GM21576 (cell line): Measurements from ENCODE around the gene PARN.
"Not testable (repeated sequence)": the region's sequence is repeated elsewhere in the genome, so short reads cannot be mapped to it uniquely, and the experiment has no call there.

Experiments
- ATAC-seq: cut with Tn5 transposase; IDR thresholded peaks from one replicate; pipeline ENCODE4 v1.9.1; 2021; ENCODE audit warnings: mild to moderate bottlenecking, moderate library complexity; ENCODE audit not compliant: unreplicated experiment

The PARN gene

GRCh38 chr16:14405611-14406537 is 224.2 kb downstream of the PARN start:
- peak; percentile 86 for ATAC-seq

- ATAC-seq = not testable (repeated sequence)
Observed at GRCh38 chr16:14403001-14403389, 227.1 kb downstream of the PARN start.

DNA sequence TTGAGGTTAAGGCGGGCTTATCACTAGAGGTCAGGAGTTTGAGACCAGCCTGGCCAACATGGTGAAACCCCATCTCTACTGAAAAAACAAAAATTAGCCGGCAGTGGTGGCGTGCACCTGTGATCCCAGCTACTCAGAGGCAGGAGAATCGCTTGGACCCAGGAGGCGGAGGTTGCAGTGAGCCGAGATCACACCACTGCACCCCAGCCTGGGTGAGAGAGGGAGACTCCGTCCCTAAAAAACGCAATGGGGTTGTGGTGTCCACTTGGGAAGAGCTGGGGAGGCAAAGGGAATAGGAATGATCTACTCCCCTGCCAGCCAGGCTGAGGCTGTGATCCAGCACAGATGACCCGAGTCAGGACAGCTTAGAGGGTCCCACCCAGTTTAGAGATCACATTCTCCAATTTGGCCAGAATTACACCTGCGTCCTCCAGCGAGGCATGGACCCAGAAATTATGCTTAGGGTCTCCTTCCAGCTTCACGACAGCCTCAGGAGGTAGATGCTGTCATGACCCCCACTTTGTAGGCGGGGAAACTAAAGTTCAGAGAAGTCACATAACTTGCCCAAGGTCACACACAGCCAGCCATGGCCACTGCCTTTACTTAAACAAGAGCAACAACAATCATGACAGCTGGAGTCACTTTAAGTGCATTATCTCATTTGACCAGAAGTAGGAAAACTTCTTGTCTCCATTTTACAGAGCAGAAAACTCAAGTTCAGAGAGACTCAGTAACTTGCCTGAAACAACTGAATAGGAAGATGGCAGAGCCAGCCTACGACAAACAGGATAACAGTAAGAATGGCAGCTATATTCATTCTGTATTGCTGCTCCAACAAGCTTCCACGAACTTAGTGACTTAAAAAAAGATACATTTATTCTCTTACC is 227.7 kb downstream of the PARN start:
- ATAC-seq = not testable (repeated sequence)

- ATAC-seq = not testable (repeated sequence)
Observed at GRCh38 chr16:14401711-14402061, 228.4 kb downstream of the PARN start.

DNA sequence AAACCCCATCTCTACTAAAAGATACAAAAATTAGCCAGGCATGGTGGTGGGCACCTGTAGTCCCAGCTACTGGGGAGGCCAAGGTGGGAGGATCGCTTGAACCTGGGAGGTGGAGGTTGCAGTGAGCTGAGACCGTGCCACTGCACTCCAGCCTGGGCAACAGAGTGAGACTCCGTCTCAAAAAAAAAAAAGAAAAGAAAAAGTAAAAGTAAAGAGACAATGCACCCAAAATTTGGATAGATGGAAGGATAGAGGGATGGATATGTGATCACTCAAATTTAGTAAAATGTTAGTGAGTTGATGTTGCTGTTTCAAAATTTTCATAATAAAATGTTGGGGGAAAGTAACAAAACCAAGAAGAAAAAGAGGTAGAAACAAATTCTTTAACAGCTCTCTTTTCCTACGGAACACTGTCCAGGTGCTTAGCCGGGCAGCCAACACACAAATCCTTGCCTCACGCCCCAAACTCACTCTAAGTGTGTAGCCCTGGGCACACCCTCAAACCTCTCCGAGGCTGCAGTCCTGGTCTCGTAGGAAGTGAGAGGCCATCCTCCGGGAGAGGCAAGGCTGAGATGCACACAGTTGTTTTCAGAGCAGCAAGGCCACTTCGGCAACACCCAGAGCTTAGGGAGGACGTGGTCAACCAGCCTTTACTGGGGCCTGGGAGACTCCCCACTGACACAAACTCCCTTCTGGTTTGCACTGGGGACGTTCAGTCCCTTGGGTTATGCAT is 228.9 kb downstream of the PARN start:
- ATAC-seq = not testable (repeated sequence)

GRCh38 chr16:14400285-14400977 is 229.6 kb downstream of the PARN start:
- no peak for ATAC-seq

DNA sequence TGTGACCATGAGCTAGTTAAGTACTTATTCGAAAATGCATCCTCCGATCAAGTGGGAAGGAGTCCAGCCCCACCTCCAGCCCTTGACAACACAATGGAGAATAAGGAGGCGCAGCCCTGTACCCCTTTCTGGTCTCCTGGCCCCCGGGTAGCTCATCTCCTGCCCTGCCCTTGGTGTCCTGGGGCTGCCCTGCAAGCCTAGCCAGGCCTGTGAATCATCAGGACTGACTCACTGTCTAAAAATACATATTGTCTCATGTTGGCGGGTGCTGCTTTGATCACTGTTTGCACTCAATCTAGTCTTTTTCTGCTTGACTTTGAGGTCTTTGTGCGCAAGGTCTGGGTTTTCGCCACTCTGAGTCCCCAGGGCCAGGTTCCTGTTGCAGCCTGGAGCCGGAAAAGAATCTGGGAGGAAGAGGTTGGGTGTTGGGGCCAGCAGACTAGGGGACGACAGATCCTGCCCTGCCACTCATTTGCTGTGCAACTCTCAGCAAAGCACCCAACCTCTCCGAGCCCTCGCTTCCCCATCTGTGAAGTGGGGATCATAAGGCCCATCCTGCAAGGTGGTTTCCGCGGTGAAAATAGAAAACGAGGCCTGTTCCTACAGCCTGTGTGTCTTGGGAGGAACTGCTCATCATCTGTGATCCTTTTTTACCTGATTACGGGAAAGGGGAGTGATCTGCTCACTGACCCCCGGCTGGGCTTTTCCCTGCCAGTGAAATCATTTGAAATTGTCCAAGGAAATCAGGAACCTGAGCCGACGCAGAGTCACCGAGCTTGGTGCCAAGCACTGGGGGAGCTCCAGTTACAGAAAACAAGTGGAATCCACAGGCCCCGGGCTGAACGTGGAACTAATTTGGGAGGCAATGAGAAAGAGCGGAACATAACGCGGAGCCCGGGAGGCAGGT is 230.4 kb downstream of the PARN start:
- peak; percentile 69 for ATAC-seq

- no peak for ATAC-seq
Observed at GRCh38 chr16:14398014-14398717, 231.9 kb downstream of the PARN start.

- ATAC-seq = not testable (repeated sequence)
Observed at GRCh38 chr16:14395710-14396304, 234.3 kb downstream of the PARN start.

- ATAC-seq = no peak
Observed at GRCh38 chr16:14394834-14395233, 235.2 kb downstream of the PARN start.

- no peak for ATAC-seq
Observed at GRCh38 chr16:14392960-14393359, 237.1 kb downstream of the PARN start.

- no peak for ATAC-seq
Observed at GRCh38 chr16:14389359-14389758, 240.7 kb downstream of the PARN start.

GRCh38 chr16:14388243-14388642 is 241.8 kb downstream of the PARN start:
- ATAC-seq = no peak

DNA sequence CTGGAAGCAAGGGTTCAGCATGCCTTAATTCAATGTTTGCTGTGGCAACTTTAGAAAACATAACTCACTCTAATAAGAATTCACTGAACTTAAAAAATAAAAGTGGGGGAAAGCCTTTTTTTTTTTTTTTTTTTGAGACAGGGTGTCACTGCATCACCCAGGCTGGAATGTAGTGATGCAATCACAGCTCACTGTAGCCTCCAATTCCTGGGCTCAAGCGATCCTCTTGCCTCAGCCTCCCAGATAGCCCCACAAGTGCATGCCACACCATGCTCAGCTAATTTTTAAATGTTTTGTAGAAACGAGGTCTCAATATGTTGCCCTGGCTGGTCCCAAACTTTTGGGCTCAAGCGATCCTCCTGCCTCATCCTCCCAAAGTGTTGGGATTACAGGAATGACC is 243.9 kb downstream of the PARN start:
- no peak for ATAC-seq
